ENCODE results near the gene ZGRF1. TPM values are rescaled to one million over a fixed set of nuclear protein-coding genes. Genes with fewer than 3 reads are reported as not detected.

The ZGRF1 gene
- total RNA-seq, 1 donor from 2014 or later = 2.7 TPM

DNA sequence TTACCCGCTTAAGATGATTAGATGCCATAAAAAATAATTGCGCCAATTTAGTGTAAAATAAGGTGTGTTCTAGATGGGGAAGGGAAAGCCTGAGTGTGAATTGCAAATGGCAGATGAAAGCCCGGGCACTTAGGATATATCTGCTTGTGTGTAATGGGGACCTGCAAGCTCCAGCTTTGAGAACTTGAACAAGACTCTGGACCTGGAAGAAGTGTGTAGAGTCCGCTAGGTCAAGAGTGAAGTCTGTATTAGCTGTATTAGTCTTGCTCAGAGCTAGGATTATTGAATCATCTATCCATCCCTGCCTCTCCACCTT lies 124.9 kb downstream of the ZGRF1 start:
- TF ChIP-seq, protein P1, sequence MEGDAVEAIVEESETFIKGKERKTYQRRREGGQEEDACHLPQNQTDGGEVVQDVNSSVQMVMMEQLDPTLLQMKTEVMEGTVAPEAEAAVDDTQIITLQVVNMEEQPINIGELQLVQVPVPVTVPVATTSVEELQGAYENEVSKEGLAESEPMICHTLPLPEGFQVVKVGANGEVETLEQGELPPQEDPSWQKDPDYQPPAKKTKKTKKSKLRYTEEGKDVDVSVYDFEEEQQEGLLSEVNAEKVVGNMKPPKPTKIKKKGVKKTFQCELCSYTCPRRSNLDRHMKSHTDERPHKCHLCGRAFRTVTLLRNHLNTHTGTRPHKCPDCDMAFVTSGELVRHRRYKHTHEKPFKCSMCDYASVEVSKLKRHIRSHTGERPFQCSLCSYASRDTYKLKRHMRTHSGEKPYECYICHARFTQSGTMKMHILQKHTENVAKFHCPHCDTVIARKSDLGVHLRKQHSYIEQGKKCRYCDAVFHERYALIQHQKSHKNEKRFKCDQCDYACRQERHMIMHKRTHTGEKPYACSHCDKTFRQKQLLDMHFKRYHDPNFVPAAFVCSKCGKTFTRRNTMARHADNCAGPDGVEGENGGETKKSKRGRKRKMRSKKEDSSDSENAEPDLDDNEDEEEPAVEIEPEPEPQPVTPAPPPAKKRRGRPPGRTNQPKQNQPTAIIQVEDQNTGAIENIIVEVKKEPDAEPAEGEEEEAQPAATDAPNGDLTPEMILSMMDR (IDR thresholded peaks at IDR 0.05; ENCODE audit: borderline replicate concordance) = no peak
- peaks cover 100% of the 10 kb centered on the region for H3K27me3 ChIP-seq (ENCODE audit: low read depth)
- no peak overlapping the region for H3K4me3 ChIP-seq
- intact Hi-C loops (cut with micrococcal nuclease) = no loop called here
- DNase-seq = no peak
- peaks cover 53% of the 10 kb centered on the region for H3K4me1 ChIP-seq
- no peak overlapping the region for H3K27ac ChIP-seq (replicated peaks)
- no peaks in the 10 kb centered on the region for H3K9me3 ChIP-seq (replicated peaks)
- no peaks in the 10 kb centered on the region for H3K36me3 ChIP-seq

DNA sequence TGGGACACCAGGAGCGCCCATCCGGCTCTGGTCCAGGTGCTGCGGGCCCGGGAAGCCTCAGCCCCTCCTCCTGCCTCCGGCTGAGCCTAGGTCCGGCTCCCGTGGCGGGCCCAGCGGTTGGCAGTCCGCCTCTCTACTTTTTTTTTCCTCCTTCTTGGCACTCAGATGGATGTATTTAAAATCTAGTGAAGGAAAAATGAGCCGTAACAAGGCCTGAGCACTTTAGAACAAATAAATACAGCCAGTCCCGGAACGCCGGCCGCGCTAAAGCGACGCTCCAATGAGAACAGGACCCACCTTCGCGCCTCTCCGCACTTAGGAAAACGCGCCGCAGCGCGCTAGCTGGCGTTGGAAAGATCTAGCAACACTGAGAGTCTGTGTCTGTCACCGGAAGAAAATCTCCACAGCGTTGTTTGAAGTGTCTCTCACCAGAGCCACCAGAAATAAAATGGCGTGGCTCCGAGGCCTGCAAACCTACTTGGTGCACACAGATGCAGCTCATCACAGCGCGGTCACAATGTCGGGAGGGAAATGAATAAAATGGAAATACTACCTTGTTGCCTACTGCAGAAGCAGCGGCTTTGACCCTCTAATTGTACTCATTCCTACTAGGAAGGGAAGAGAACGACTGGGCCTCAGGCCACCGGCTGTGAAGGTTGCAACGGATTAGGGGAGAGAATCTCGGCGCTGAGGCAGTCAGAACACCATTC lies 125.5 kb downstream of the ZGRF1 start:
- Histone ChIP-seq H3K27ac (replicated peaks) (no peak overlapping the region), H3K27me3 (ENCODE audit: low read depth) (peaks cover 100% of the 10 kb centered on the region), H3K4me3 (peak overlapping the region; percentile 39), H3K4me1 (peaks cover 48% of the 10 kb centered on the region), H3K36me3 (no peaks in the 10 kb centered on the region), H3K9me3 (replicated peaks) (no peaks in the 10 kb centered on the region)
- DNase-seq = no peak
- intact Hi-C loops (cut with micrococcal nuclease) = no loop called here
- TF ChIP-seq, protein P1 (IDR thresholded peaks at IDR 0.05; ENCODE audit: borderline replicate concordance) = no peak

DNA sequence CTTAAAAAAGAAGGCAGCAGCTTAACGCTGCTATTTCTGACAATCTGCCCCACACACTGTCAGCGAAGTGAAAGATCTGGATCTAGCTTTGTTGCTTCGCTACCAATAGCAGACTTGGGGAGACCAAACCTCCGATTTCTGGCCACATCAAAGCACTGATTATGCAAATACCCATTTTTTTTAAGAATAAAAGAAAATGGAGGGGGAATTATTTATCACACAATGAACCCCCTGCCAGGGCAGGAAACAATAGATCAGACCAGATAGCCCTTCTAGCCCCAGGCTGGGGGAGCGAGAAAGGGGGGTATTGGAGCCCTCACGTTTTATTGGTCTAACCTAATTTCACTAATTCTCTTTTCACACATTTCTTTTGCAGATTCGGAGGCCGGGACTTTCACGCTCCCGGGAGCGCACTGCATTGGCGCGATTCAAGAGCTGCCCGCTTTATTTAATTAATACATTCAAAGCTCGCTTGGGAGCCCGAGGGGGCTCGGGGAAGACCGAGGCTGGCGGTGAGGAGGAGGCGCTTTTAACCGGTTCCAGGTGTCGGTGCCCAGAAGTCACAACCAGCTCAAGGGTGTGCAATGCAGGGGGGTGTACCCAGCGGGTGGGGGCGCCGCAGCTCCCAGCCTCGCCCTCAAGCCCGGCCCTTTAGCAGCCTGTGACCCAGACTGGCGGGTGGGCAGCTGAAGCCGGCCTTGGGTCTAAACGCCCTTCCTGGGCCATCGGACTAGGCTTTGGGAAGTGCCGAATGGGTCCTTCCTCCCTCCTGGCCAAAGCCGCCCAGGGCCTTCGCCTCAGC lies 126.2 kb downstream of the ZGRF1 start:
- intact Hi-C loops (cut with micrococcal nuclease) = no loop called here
- Histone ChIP-seq H3K4me1 (peaks cover 41% of the 10 kb centered on the region), H3K27me3 (ENCODE audit: low read depth) (peaks cover 100% of the 10 kb centered on the region), H3K4me3 (peak overlapping the region; percentile 39), H3K36me3 (no peaks in the 10 kb centered on the region), H3K9me3 (replicated peaks) (no peaks in the 10 kb centered on the region), H3K27ac (replicated peaks) (no peak overlapping the region)
- TF ChIP-seq, protein P1 (IDR thresholded peaks at IDR 0.05; ENCODE audit: borderline replicate concordance) = no peak
- DNase-seq = no peak

DNA sequence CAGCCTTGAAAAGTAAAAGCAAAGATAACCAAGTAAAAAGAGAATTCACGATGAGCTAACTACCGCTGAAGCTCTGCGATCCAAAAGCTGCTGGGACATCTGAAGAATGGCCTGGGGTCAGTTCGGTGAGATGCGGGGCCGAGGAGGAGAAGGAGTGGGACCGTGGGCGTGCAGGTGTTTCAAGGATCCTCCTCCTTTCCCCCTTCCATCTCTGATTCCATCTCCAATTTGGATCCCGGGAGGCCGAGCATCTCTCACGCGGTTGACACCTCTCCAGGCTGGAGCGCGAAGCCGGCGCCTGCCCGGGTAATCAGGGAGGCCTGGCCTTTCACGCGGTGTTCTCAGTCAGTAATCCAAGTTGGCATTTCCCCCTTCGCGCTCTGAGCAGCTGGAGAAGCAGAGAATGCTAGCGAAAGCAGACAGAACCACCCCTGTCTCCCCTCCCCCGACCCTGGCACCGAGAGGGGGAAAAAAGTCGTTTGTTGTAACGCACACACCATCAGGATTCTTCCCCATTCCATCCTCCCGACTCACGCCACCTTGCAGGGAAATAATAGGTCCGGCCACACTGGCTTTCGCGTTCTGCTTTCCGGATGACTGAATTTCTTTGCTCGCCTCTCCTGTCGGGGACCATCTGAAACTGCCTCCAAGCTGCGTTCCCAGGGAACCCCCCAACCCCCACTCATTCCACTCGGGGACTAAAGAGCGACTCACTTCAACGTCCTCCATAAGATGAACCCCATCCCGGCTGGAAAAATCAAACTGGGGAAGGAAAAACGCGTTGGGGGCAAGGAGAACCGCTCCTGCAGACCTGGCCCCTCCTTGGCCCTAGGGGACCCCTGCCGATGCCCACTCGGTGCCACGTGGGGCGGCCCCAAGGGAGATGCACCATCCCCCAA lies 127.2 kb downstream of the ZGRF1 start:
- peaks cover 100% of the 10 kb centered on the region for H3K27me3 ChIP-seq (ENCODE audit: low read depth)
- peaks cover 31% of the 10 kb centered on the region for H3K4me1 ChIP-seq
- no peaks in the 10 kb centered on the region for H3K36me3 ChIP-seq
- TF ChIP-seq, protein P1 (IDR thresholded peaks at IDR 0.05; ENCODE audit: borderline replicate concordance) = no peak
- H3K9me3 ChIP-seq (replicated peaks) = no peaks in the 10 kb centered on the region
- intact Hi-C loops (cut with micrococcal nuclease) = no loop called here
- peak overlapping the region; percentile 39 for H3K4me3 ChIP-seq
- DNase-seq = no peak
- H3K27ac ChIP-seq (replicated peaks) = no peak overlapping the region

DNA sequence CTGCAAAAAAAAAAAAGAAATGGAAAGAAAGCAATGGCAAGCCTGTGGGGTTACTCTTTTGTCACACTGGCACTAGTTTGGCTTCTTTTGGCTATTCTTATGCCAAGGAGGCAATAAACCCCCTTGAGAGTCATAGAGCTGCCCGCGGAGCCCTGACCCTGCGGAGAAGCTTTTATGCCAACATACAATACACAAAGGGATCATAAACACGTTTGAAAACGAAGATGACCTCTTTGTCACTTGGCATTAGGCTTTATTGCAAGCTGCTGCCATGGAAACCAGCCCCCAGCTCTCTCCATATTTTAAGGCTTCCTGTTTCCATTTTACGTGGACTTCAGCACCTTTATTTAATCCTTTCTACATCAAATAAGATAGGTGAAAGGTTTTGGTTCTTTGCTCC lies 128.4 kb downstream of the ZGRF1 start:
- TF ChIP-seq, protein P1 (IDR thresholded peaks at IDR 0.05; ENCODE audit: borderline replicate concordance) = no peak
- Histone ChIP-seq H3K27me3 (ENCODE audit: low read depth) (peaks cover 100% of the 10 kb centered on the region), H3K9me3 (replicated peaks) (no peaks in the 10 kb centered on the region), H3K4me3 (no peak overlapping the region), H3K4me1 (peaks cover 26% of the 10 kb centered on the region), H3K36me3 (no peaks in the 10 kb centered on the region), H3K27ac (replicated peaks) (no peak overlapping the region)
- DNase-seq = no peak
- intact Hi-C loops (cut with micrococcal nuclease) = no loop called here

Data from left ventricle myocardium inferior (tissue), 1 donor.